SU-DHL-6 (cell line): ENCODE data around the gene ANAPC2.

Experiments
- H2AFZ ChIP-seq: fragments of 200-600 bp; sonication (generic); 2 replicates; pipeline ENCODE4 v1.6.1; 2014; ENCODE audit warnings: low read depth, mild to moderate bottlenecking, moderate library complexity, mixed read lengths, antibody characterized with exemption, low read length; ENCODE audit not compliant: severe bottlenecking
- H3F3A ChIP-seq: fragments of 200-600 bp; shearing (Covaris generic); 2 replicates; pipeline ENCODE4 v1.6.0; 2016; ENCODE audit warnings: antibody characterized with exemption, mild to moderate bottlenecking; ENCODE audit not compliant: insufficient read depth
- H3K27ac ChIP-seq: fragments of 200-600 bp; sonication (generic); 2 replicates; pipeline ENCODE4 v1.5.1; 2016; ENCODE audit warnings: low read depth, mild to moderate bottlenecking, low read length, moderate library complexity, mixed read lengths
- H3K27me3 ChIP-seq: fragments of 200-600 bp; sonication (generic), shearing (Covaris generic); 2 replicates; pipeline ENCODE4 v1.6.0; 2014; ENCODE audit warnings: mild to moderate bottlenecking, low read length
- H3K36me3 ChIP-seq: fragments of 200-600 bp; sonication (generic); 2 replicates; pipeline ENCODE4 v1.6.1; 2014; ENCODE audit warnings: mild to moderate bottlenecking, low read length, mixed read lengths
- H3K4me2 ChIP-seq: fragments of 300-600, 200-600 bp; shearing (Covaris generic), sonication (generic); 2 replicates; pipeline ENCODE4 v1.6.0; 2014; ENCODE audit warnings: low read length, low read depth, mild to moderate bottlenecking; ENCODE audit not compliant: poor library complexity, severe bottlenecking
- H3K4me3 ChIP-seq: fragments of 200-600 bp; sonication (generic); 2 replicates; pipeline ENCODE4 v1.5.1; 2014; ENCODE audit warnings: antibody characterized with exemption, low read length, mild to moderate bottlenecking, mixed read lengths; ENCODE audit not compliant: insufficient read depth, poor library complexity, severe bottlenecking
- H3K79me2 ChIP-seq: fragments of 200-600 bp; sonication (generic); 2 replicates; pipeline ENCODE4 v1.6.1; 2014; ENCODE audit warnings: mild to moderate bottlenecking, low read length, moderate library complexity; ENCODE audit not compliant: insufficient read depth
- H3K9ac ChIP-seq: fragments of 200-600 bp; sonication (generic); 2 replicates; pipeline ENCODE4 v1.7.0; 2014; ENCODE audit warnings: mild to moderate bottlenecking, low read length
- H3K9me2 ChIP-seq: fragments of 200-600 bp; sonication (generic); replicated peaks from 2 replicates; pipeline ENCODE4 v1.6.1; 2014; ENCODE audit warnings: low read length; ENCODE audit not compliant: insufficient read depth
- H3K9me3 ChIP-seq: fragments of 200-600 bp; sonication (generic); 2 replicates; pipeline ENCODE4 v1.6.1; 2014; ENCODE audit warnings: low read length, mixed read lengths; ENCODE audit not compliant: insufficient read depth
- H4K20me1 ChIP-seq: fragments of 200-600 bp; sonication (generic); 2 replicates; pipeline ENCODE4 v1.6.1; 2014; ENCODE audit warnings: low read depth, mild to moderate bottlenecking, antibody characterized with exemption, low read length, moderate library complexity, mixed read lengths
- CTCF ChIP-seq: fragments of 200-600 bp; sonication (generic); IDR thresholded peaks from one replicate; pipeline ENCODE4 v1.5.1; 2017; ENCODE audit warnings: antibody characterized with exemption, mild to moderate bottlenecking, low read length, moderate library complexity; ENCODE audit not compliant: insufficient read depth, poor library complexity, severe bottlenecking
- EZH2phosphoT487 ChIP-seq: fragments of 200-600 bp; sonication (generic), shearing (Covaris generic); conservative IDR thresholded peaks from 2 replicates; pipeline ENCODE4 v1.6.1; 2018; ENCODE audit warnings: mild to moderate bottlenecking, antibody characterized with exemption, low read length, moderate library complexity, mixed read lengths

ANAPC2 gene

GRCh38 chr9:137160716-137161557 is 27.4 kb downstream of the ANAPC2 start:
- Histone ChIP-seq H2AFZ (no peak overlapping the region), H3K36me3 (no peaks in the 10 kb centered on the region), H3K4me2 (no peak overlapping the region), H3F3A (no peaks in the 10 kb centered on the region), H3K9me2 (no peaks in the 10 kb centered on the region), H4K20me1 (no peaks in the 10 kb centered on the region), H3K79me2 (no peaks in the 10 kb centered on the region), H3K4me3 (no peak overlapping the region), H3K9me3 (no peaks in the 10 kb centered on the region), H3K9ac (no peak overlapping the region), H3K27me3 (no peaks in the 10 kb centered on the region), H3K27ac (no peak overlapping the region)
- TF ChIP-seq CTCF: no peak

- H3F3A ChIP-seq: no peaks in the 10 kb centered on the region
- H3K9me2 ChIP-seq: no peaks in the 10 kb centered on the region
- no peak overlapping the region for H3K27ac ChIP-seq
- TF ChIP-seq CTCF (no peak), EZH2phosphoT487 (no peak)
- no peaks in the 10 kb centered on the region for H3K79me2 ChIP-seq
- H3K4me2 ChIP-seq: no peak overlapping the region
- no peaks in the 10 kb centered on the region for H3K9me3 ChIP-seq
- H3K4me3 ChIP-seq: no peak overlapping the region
- no peak overlapping the region for H3K9ac ChIP-seq
- no peaks in the 10 kb centered on the region for H3K27me3 ChIP-seq
- no peaks in the 10 kb centered on the region for H4K20me1 ChIP-seq
- no peak overlapping the region for H2AFZ ChIP-seq
- H3K36me3 ChIP-seq: no peaks in the 10 kb centered on the region
Measured at GRCh38 chr9:137160054-137160425, 28.3 kb downstream of the ANAPC2 start.

GRCh38 chr9:137159105-137160053 is 29.0 kb downstream of the ANAPC2 start:
- H3K9me3 ChIP-seq: no peaks in the 10 kb centered on the region
- no peaks in the 10 kb centered on the region for H3K27me3 ChIP-seq
- H3K79me2 ChIP-seq: no peaks in the 10 kb centered on the region
- H3K27ac ChIP-seq: no peak overlapping the region
- H3K9me2 ChIP-seq: no peaks in the 10 kb centered on the region
- no peaks in the 10 kb centered on the region for H3F3A ChIP-seq
- H3K36me3 ChIP-seq: no peaks in the 10 kb centered on the region
- H3K4me3 ChIP-seq: no peak overlapping the region
- H3K4me2 ChIP-seq: no peak overlapping the region
- no peak overlapping the region for H3K9ac ChIP-seq
- no peak for TF ChIP-seq CTCF
- no peak for TF ChIP-seq EZH2phosphoT487
- no peak overlapping the region for H2AFZ ChIP-seq
- H4K20me1 ChIP-seq: no peaks in the 10 kb centered on the region
